ENCODE results near the gene PSAP.
A peak's percentile ranks its signal among the peaks of the same experiment; 100 is the strongest.

The PSAP gene

DNA sequence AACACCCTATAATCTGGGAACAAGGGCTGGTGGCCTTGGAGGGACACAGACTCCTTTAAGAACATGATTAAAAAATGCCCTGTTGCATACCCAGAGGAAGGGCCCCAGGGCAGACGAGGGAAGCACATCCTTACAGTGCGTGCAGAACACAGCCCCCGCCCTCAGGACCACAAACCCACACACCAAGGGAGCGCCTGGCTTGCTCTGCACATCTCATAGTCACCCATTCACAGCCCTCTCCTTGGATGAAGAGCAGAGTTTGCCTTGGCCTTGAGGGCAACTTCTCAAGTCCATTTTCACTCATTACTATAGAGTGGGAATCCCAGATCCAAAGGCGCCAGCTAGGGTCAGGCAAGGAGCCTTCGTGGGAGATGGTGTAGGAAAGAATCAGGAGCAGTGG is 71.4 kb downstream of the PSAP start:
- no peak overlapping the region for H3K4me3 ChIP-seq (ENCODE audit: low read depth, low read length)
- TF ChIP-seq, protein P1, sequence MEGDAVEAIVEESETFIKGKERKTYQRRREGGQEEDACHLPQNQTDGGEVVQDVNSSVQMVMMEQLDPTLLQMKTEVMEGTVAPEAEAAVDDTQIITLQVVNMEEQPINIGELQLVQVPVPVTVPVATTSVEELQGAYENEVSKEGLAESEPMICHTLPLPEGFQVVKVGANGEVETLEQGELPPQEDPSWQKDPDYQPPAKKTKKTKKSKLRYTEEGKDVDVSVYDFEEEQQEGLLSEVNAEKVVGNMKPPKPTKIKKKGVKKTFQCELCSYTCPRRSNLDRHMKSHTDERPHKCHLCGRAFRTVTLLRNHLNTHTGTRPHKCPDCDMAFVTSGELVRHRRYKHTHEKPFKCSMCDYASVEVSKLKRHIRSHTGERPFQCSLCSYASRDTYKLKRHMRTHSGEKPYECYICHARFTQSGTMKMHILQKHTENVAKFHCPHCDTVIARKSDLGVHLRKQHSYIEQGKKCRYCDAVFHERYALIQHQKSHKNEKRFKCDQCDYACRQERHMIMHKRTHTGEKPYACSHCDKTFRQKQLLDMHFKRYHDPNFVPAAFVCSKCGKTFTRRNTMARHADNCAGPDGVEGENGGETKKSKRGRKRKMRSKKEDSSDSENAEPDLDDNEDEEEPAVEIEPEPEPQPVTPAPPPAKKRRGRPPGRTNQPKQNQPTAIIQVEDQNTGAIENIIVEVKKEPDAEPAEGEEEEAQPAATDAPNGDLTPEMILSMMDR (IDR thresholded peaks at IDR 0.05; ENCODE audit: low read depth, low read length) = no peak

DNA sequence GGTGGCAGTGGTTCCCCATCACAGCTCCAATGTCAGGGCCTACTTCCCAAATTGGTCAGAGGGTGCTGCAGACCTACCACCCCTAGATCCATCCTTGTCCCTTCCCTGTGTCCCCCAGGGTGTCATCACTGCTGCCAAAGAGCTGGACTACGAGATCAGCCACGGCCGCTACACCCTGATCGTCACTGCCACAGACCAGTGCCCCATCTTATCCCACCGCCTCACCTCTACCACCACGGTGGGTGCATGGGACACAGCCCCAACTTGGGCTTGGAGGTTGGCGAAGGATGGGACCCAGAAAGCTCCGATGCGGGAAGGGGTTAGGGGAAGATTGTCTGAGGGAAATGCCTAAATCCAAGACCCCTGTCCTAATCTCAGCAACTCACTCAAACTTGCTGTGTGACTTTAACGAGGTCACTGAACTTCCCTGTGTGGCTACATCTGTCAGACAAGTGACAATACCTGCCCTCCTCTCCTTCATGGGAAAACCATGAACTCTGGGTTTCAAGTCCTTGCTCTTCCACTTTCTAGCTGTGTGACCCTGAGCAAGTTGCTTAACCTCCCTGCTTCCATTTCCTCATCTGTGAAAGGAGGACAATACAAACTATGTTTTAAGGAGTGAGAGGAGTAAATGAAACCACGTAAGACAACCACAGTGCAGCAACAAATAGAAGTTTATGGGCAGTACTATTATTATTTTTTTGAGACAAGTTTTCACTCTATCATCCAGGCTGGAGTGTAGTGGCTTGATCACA is 72.8 kb downstream of the PSAP start:
- H3K4me3 ChIP-seq (ENCODE audit: low read depth, low read length) = no peak overlapping the region
- TF ChIP-seq, protein P1 (IDR thresholded peaks at IDR 0.05; ENCODE audit: low read depth, low read length) = no peak

GRCh38 chr10:71777213-71777985 is 73.7 kb downstream of the PSAP start:
- TF ChIP-seq, protein P1 (IDR thresholded peaks at IDR 0.05; ENCODE audit: low read depth, low read length) = no peak
- no peak overlapping the region for H3K4me3 ChIP-seq (ENCODE audit: low read depth, low read length)

DNA sequence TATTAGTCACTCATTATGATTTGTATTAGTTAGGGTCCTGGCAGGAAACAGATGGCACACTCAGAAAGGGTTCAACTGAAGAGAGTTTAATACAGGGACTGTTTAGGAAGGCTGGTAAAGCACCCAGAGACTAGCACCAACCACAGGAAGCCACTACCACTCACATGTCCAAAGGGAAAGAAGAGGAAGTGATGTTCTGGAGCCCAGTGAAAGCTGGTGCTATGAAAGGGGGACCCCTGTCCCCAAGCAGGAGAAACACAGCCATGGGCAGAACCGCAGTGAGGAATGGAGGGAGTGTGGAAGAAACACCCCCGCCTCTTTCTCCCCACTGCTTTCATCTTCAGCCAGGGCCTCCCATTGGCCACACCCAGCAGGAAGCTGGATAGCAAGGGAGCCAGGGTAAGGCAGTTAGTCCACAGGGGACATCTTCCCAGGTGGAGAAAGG is 74.5 kb downstream of the PSAP start:
- H3K4me3 ChIP-seq (ENCODE audit: low read depth, low read length) = no peak overlapping the region
- TF ChIP-seq, protein P1 (IDR thresholded peaks at IDR 0.05; ENCODE audit: low read depth, low read length) = no peak

- no peak overlapping the region for H3K4me3 ChIP-seq (ENCODE audit: low read depth, low read length)
- TF ChIP-seq, protein P1 (IDR thresholded peaks at IDR 0.05; ENCODE audit: low read depth, low read length) = no peak
Observed at GRCh38 chr10:71774916-71775702, 75.9 kb downstream of the PSAP start.

GRCh38 chr10:71773221-71773971 is 77.7 kb downstream of the PSAP start, which contains the start of gene VSIR:
Gene VSIR, minus strand, starts transcription at chr10:71773520. Its CDS starts 81 bp downstream, at chr10:71773439.
- TF ChIP-seq, protein P1 (IDR thresholded peaks at IDR 0.05; ENCODE audit: low read depth, low read length) = peak; percentile 76
- H3K4me3 ChIP-seq (ENCODE audit: low read depth, low read length) = peak within 1 kb of the TSS; percentile 76

Measured in WI38 (cell line).